ENCODE measurements around the gene CHPT1. TPM values are rescaled to one million over a fixed set of nuclear protein-coding genes. Genes with fewer than 3 reads are reported as not detected.

CHPT1 gene
- total and polyA plus RNA-seq, 3 donors from 2014 or later: 150 to 267 (median 154) TPM

- TF ChIP-seq POLR2A (IDR thresholded peaks at IDR 0.05): no peak
- no peak for TF ChIP-seq CTCF (IDR thresholded peaks at IDR 0.05)
- 72 to 86% methylated on average over 6 of the region's 6 CpGs for WGBS, 2 donors
- no peak for DNase-seq
- H3K27ac ChIP-seq: no peak overlapping the region
- intact Hi-C loops (cut with DNase I; ENCODE audit: low total_unique reads): no loop called here
- H3K4me3 ChIP-seq: no peak overlapping the region
- no peaks in the 10 kb centered on the region for H3K36me3 ChIP-seq (ENCODE audit: low read depth, missing control alignments)
- no peaks in the 10 kb centered on the region for H3K9me3 ChIP-seq
- H3K4me1 ChIP-seq: no peaks in the 10 kb centered on the region
- H3K27me3 ChIP-seq: no peaks in the 10 kb centered on the region
These were observed 40.0 kb downstream of the CHPT1 start for GRCh38 chr12:101737476-101737875.

- H3K36me3 ChIP-seq (ENCODE audit: low read depth, missing control alignments): no peaks in the 10 kb centered on the region
- TF ChIP-seq CTCF (IDR thresholded peaks at IDR 0.05): no peak
- TF ChIP-seq POLR2A (IDR thresholded peaks at IDR 0.05): peak; percentile 33
- no peaks in the 10 kb centered on the region for H3K4me1 ChIP-seq
- peak within 1 kb of the TSS; percentile 53 to 56 for H3K4me3 ChIP-seq
- no peaks in the 10 kb centered on the region for H3K27me3 ChIP-seq
- WGBS, 2 donors: 50 to 87% methylated on average over 48 to 57 of the region's 57 CpGs
- DNase-seq: peak; percentile 78
- no peaks in the 10 kb centered on the region for H3K9me3 ChIP-seq
- H3K27ac ChIP-seq: peak within 1 kb of the TSS; percentile 16 to 60
- intact Hi-C loops (cut with DNase I; ENCODE audit: low total_unique reads): no loop called here
These were observed 41.7 kb downstream of the CHPT1 start, which contains the start of gene SYCP3 for GRCh38 chr12:101738920-101739665. TSS of gene SYCP3 (minus strand) at chr12:101739462. CDS start at chr12:101737935, 1,527 bp downstream.

- H3K27me3 ChIP-seq: no peaks in the 10 kb centered on the region
- no peaks in the 10 kb centered on the region for H3K9me3 ChIP-seq
- 62 to 89% methylated on average over 5 of the region's 5 CpGs for WGBS, 2 donors
- no peak overlapping the region for H3K27ac ChIP-seq
- no peak overlapping the region for H3K4me3 ChIP-seq
- intact Hi-C loops (cut with DNase I; ENCODE audit: low total_unique reads): no loop called here
- no peaks in the 10 kb centered on the region for H3K36me3 ChIP-seq (ENCODE audit: low read depth, missing control alignments)
- no peak for TF ChIP-seq CTCF (IDR thresholded peaks at IDR 0.05)
- no peak for TF ChIP-seq POLR2A (IDR thresholded peaks at IDR 0.05)
- DNase-seq: no peak
- no peaks in the 10 kb centered on the region for H3K4me1 ChIP-seq
These were observed 43.1 kb downstream of the CHPT1 start for GRCh38 chr12:101740566-101740965.

GRCh38 chr12:101740980-101741379, 43.5 kb downstream of the CHPT1 start:
- Histone ChIP-seq H3K4me3 (no peak overlapping the region), H3K4me1 (no peaks in the 10 kb centered on the region), H3K36me3 (ENCODE audit: low read depth, missing control alignments) (no peaks in the 10 kb centered on the region), H3K9me3 (no peaks in the 10 kb centered on the region), H3K27me3 (no peaks in the 10 kb centered on the region), H3K27ac (no peak overlapping the region)
- no peak for DNase-seq
- intact Hi-C loops (cut with DNase I; ENCODE audit: low total_unique reads): no loop called here
- TF ChIP-seq POLR2A (IDR thresholded peaks at IDR 0.05) (no peak), CTCF (IDR thresholded peaks at IDR 0.05) (no peak)
- 75 to 78% methylated on average over 5 of the region's 5 CpGs for WGBS, 2 donors

GRCh38 chr12:101743242-101743641, 45.8 kb downstream of the CHPT1 start:
- no peaks in the 10 kb centered on the region for H3K36me3 ChIP-seq (ENCODE audit: low read depth, missing control alignments)
- no peak overlapping the region for H3K27ac ChIP-seq
- no peaks in the 10 kb centered on the region for H3K9me3 ChIP-seq
- no peaks in the 10 kb centered on the region for H3K4me1 ChIP-seq
- no peak for DNase-seq
- intact Hi-C loops (cut with DNase I; ENCODE audit: low total_unique reads): no loop called here
- no peaks in the 10 kb centered on the region for H3K27me3 ChIP-seq
- TF ChIP-seq CTCF (IDR thresholded peaks at IDR 0.05) (no peak), POLR2A (IDR thresholded peaks at IDR 0.05) (no peak)
- WGBS, 2 donors: 51 to 75% methylated on average over 1 of the region's 1 CpG
- H3K4me3 ChIP-seq: no peak overlapping the region
